SK-N-SH (cell line): ENCODE measurements around the gene ZDHHC8. TPM values are rescaled to one million over a fixed set of nuclear protein-coding genes. Genes with fewer than 3 reads are reported as not detected.

Experiments used
- CTCF ChIA-PET: fragments of 300-600, 350-600 bp; formaldehyde crosslinking; extraction: SDS; loops from one replicate; lab custom pipeline; 2021; lab: Yijun Ruan, JAX
- POLR2A ChIA-PET: fragments of 350-600 bp; sonication (Branson Sonifier 250); formaldehyde crosslinking; extraction: SDS; loops from one replicate; lab custom pipeline; 2020; ENCODE audit warnings: antibody characterized with exemption, inconsistent platforms; lab: Yijun Ruan, JAX
- DNase-seq: peaks from one replicate; pipeline ENCODE4 v3.0.0; 2012
- H2AFZ ChIP-seq: fragments of 200-600 bp; sonication (generic); 2 replicates; pipeline ENCODE4 v1.8.1; 2016; ENCODE audit warnings: antibody characterized with exemption, mild to moderate bottlenecking, low read depth
- H3F3A ChIP-seq: fragments of 200-600 bp; sonication (generic); replicated peaks from 2 replicates; pipeline ENCODE3; 2016; ENCODE audit warnings: antibody characterized with exemption, mild to moderate bottlenecking; ENCODE audit not compliant: insufficient read depth
- H3K27ac ChIP-seq, 2 experiments: fragments of 200-500 bp in 1 of 2; fragments of 200-600 bp in 1 of 2; sonication (Bioruptor generic) in 1 of 2; sonication (generic), shearing (Covaris generic) in 1 of 2; 2 replicates each; pipeline versions ENCODE4 v1.5.1 to v1.6.1; 2014 to 2016; ENCODE audit warnings: low read depth in 2 of 2, inconsistent platforms in 1 of 2, low read length in 1 of 2, mild to moderate bottlenecking in 1 of 2, mixed read lengths in 1 of 2
- H3K27me3 ChIP-seq: fragments of 200-600 bp; sonication (generic), shearing (Covaris generic); 2 replicates; pipeline ENCODE4 v1.6.1; 2016; ENCODE audit warnings: mixed run types; ENCODE audit not compliant: insufficient read depth
- H3K36me3 ChIP-seq, 2 experiments: fragments of 200-500 bp in 1 of 2; fragments of 200-600 bp in 1 of 2; sonication (Bioruptor generic) in 1 of 2; sonication (generic) in 1 of 2; replicated peaks in 1 of 2; 2 replicates each; pipeline versions ENCODE3 to v1.5.1; 2014 to 2016; ENCODE audit warnings: low read length in 1 of 2, mild to moderate bottlenecking in 1 of 2; ENCODE audit not compliant: insufficient read depth in 2 of 2, control insufficient read depth in 1 of 2
- H3K4me1 ChIP-seq, 2 experiments: fragments of 200-500 bp in 1 of 2; fragments of 200-600 bp in 1 of 2; sonication (Bioruptor generic) in 1 of 2; sonication (generic), shearing (Covaris generic) in 1 of 2; 2 replicates each; pipeline versions ENCODE4 v1.5.1 to v1.6.1; 2014 to 2016; ENCODE audit warnings: low read depth in 1 of 2, low read length in 1 of 2, mixed run types in 1 of 2; ENCODE audit not compliant: insufficient read depth in 2 of 2, control insufficient read depth in 1 of 2
- H3K4me2 ChIP-seq: fragments of 200-600 bp; sonication (generic), shearing (Covaris generic); 2 replicates; pipeline ENCODE4 v1.6.1; 2017; ENCODE audit warnings: mixed run types
- H3K4me3 ChIP-seq, 2 experiments: fragments of 200-500 bp in 1 of 2; fragments of 200-600 bp in 1 of 2; sonication (Bioruptor generic) in 1 of 2; sonication (generic), shearing (Covaris generic) in 1 of 2; 2 replicates each; pipeline versions ENCODE4 v1.5.1 to v1.8.1; 2014 to 2016; ENCODE audit warnings: low read depth in 2 of 2, inconsistent platforms in 1 of 2, low read length in 1 of 2, mild to moderate bottlenecking in 1 of 2, mixed read lengths in 1 of 2, moderate library complexity in 1 of 2
- H3K79me2 ChIP-seq: fragments of 200-600 bp; sonication (generic); 2 replicates; pipeline ENCODE4 v1.8.1; 2017; ENCODE audit warnings: mild to moderate bottlenecking; ENCODE audit not compliant: insufficient read depth
- H3K9ac ChIP-seq: fragments of 200-600 bp; sonication (generic); 2 replicates; pipeline ENCODE4 v1.6.1; 2017; ENCODE audit warnings: mixed run types
- H3K9me2 ChIP-seq: fragments of 200-600 bp; sonication (generic); 2 replicates; pipeline ENCODE4 v1.6.1; 2017; ENCODE audit warnings: mixed run types
- H3K9me3 ChIP-seq: fragments of 200-600 bp; sonication (generic); 2 replicates; pipeline ENCODE4 v1.6.1; 2017; ENCODE audit warnings: mixed run types, mild to moderate bottlenecking, moderate library complexity
- H4K20me1 ChIP-seq: fragments of 200-600 bp; sonication (generic); 2 replicates; pipeline ENCODE4 v1.6.1; 2017; ENCODE audit warnings: mild to moderate bottlenecking, mixed run types; ENCODE audit not compliant: insufficient read depth
- CTCF ChIP-seq: fragments of 200-600 bp; sonication (generic); IDR thresholded peaks from 2 replicates; pipeline ENCODE4 v1.6.1; 2017; ENCODE audit warnings: antibody characterized with exemption, mild to moderate bottlenecking, moderate library complexity
- ELF1 ChIP-seq: IDR thresholded peaks from 2 replicates; pipeline ENCODE4 v1.4.0; 2012
- EZH2phosphoT487 ChIP-seq: fragments of 200-600 bp; sonication (generic); IDR thresholded peaks from 2 replicates; pipeline ENCODE4 v1.6.1; 2017; ENCODE audit warnings: low read depth, mixed run types, mild to moderate bottlenecking, antibody characterized with exemption, moderate library complexity, borderline replicate concordance
- FOSL2 ChIP-seq: IDR thresholded peaks from 2 replicates; pipeline ENCODE4 v1.4.0; 2012; ENCODE audit warnings: low read depth, mild to moderate bottlenecking, moderate library complexity, borderline replicate concordance
- GATA2 ChIP-seq: sonication (generic); formaldehyde crosslinking; IDR thresholded peaks from 2 replicates; pipeline ENCODE4 v1.5.0; 2020; ENCODE audit warnings: mild to moderate bottlenecking, missing genetic modification reagents
- IRF3 ChIP-seq: fragments of 150-350 bp; IDR thresholded peaks from 2 replicates; pipeline ENCODE4 v1.6.1; 2016; ENCODE audit warnings: mild to moderate bottlenecking, low read depth, low read length
- JUND ChIP-seq: IDR thresholded peaks from 2 replicates; pipeline ENCODE4 v1.4.0; 2012
- POLR2AphosphoS5 ChIP-seq: IDR thresholded peaks from 2 replicates; pipeline ENCODE4 v1.6.1; 2012; ENCODE audit warnings: low read depth, low read length
- RFX5 ChIP-seq: IDR thresholded peaks from 2 replicates; pipeline ENCODE4 v1.6.1; 2012; ENCODE audit warnings: mild to moderate bottlenecking, improper control_type of control experiment, low read length
- RXRA ChIP-seq: IDR thresholded peaks from 2 replicates; pipeline ENCODE4 v1.4.0; 2012; ENCODE audit warnings: low read depth, mild to moderate bottlenecking, borderline replicate concordance
- YY1 ChIP-seq: IDR thresholded peaks from 2 replicates; pipeline ENCODE4 v1.4.0; 2012; ENCODE audit warnings: low read depth, mild to moderate bottlenecking
- ZBTB33 ChIP-seq: IDR thresholded peaks from 2 replicates; pipeline ENCODE4 v1.4.0; 2012; ENCODE audit warnings: low read depth, borderline replicate concordance
- WGBS: methylation state at CpG from one replicate; pipeline ENCODE4 v1.1.6; 2017; ENCODE audit warnings: low lambda C conversion rate; 5-methylcytosine and 5-hydroxymethylcytosine counted together
- polyA plus RNA-seq, 3 experiments: library from polyadenylated mRNA; depleted of rRNA; stranded (reverse); fragments of >200 nt; gene quantifications; 2 replicates each; pipeline ENCODE4 v1.2.3, GENCODE V29; 2012

Gene ZDHHC8
- polyA plus RNA-seq, 1 of the 3 experiments (the other 2 are of a cell fraction): 65.3 TPM

GRCh38 chr22:20193761-20194494 is 62.3 kb downstream of the ZDHHC8 start:
- Histone ChIP-seq H2AFZ (no peak overlapping the region), H3K79me2 (no peaks in the 10 kb centered on the region), H3K27ac (no peak overlapping the region), H3K36me3 (no peaks in the 10 kb centered on the region), H3K4me2 (no peak overlapping the region), H3K9me3 (no peaks in the 10 kb centered on the region), H3K4me1 (no peaks in the 10 kb centered on the region), H3K9ac (no peak overlapping the region), H3K4me3 (no peak overlapping the region), H3K9me2 (no peaks in the 10 kb centered on the region), H4K20me1 (no peaks in the 10 kb centered on the region), H3F3A (no peaks in the 10 kb centered on the region), H3K27me3 (peaks cover 15% of the 10 kb centered on the region; the same call in 1 of the 2 replicates)
- WGBS: 76% methylated on average over 12 of the region's 17 CpGs
- POLR2A ChIA-PET: no interaction called here
- TF ChIP-seq JUND: no peak
- TF ChIP-seq CTCF: no peak
- no peak for TF ChIP-seq ZBTB33
- no peak for TF ChIP-seq GATA2 (CRISPR knock-in tag)
- TF ChIP-seq RFX5: no peak
- no peak for TF ChIP-seq ELF1
- TF ChIP-seq POLR2AphosphoS5: no peak
- no peak for TF ChIP-seq YY1
- TF ChIP-seq FOSL2: no peak
- TF ChIP-seq RXRA: no peak
- no peak for TF ChIP-seq IRF3
- no peak for TF ChIP-seq EZH2phosphoT487
- no peak for DNase-seq
- CTCF ChIA-PET: interaction anchor here (0.8 kb wide), 1 partner anchor 37 kb away, joined by 4 read pairs; no protein-coding TSS in a partner anchor
